ENCODE measurements around the gene RHOG.

Gene RHOG

DNA sequence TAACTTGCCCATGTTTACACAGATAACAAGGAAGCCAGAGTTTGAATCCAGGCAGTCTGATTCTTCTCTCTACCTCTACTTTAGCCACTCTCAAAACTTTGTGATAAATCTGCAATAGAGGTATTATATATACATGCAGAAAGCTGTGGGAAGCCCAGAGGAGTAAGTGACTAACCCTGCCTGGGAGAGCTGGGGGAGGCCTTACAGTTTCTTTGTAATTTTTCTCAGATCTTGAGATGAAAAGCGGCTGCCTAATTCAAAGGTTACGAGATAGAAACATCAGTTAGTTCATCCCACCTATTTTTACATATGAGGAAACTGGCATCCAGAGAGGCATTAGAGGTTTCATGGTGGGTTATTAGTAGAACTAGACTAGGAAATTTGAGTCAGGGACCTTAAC, 19.6 kb upstream of the RHOG start:
- no peak for DNase-seq (ENCODE audit: low spot score)
- TF ChIP-seq, protein P1, sequence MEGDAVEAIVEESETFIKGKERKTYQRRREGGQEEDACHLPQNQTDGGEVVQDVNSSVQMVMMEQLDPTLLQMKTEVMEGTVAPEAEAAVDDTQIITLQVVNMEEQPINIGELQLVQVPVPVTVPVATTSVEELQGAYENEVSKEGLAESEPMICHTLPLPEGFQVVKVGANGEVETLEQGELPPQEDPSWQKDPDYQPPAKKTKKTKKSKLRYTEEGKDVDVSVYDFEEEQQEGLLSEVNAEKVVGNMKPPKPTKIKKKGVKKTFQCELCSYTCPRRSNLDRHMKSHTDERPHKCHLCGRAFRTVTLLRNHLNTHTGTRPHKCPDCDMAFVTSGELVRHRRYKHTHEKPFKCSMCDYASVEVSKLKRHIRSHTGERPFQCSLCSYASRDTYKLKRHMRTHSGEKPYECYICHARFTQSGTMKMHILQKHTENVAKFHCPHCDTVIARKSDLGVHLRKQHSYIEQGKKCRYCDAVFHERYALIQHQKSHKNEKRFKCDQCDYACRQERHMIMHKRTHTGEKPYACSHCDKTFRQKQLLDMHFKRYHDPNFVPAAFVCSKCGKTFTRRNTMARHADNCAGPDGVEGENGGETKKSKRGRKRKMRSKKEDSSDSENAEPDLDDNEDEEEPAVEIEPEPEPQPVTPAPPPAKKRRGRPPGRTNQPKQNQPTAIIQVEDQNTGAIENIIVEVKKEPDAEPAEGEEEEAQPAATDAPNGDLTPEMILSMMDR (IDR thresholded peaks at IDR 0.05; ENCODE audit: borderline replicate concordance, control extremely low read depth, extremely low read depth, insufficient read depth, missing control alignments), result no peak
- in situ Hi-C loops (cut with MboI; ENCODE audit: low sequenced_read_pairs, unreplicated experiment), result no loop called here

DNA sequence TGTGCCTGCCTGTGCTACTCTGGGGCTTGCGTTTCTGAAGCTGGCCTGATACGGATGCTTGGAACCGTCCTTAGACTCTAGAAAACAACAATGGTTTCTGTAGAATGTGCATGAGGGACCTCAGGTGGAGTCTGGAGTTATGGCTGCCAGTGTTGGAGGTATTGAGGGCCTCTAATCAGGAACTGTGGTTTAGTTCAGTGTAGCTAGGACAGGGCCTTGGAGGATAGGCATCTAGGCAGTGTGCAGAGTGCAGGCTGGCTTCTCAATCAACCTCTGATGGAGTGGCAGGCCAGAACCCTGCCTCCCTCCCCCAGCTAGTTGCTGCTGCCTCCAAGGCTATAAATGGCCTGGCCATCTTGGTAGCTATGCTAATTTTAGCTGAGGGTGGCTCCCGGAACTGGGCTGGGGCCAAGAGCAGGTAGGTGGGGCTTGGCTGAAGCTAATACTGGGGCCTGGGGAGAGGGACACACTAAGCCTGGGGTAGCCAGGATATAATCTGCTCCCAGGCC, 18.7 kb upstream of the RHOG start:
- in situ Hi-C loops (cut with MboI; ENCODE audit: low sequenced_read_pairs, unreplicated experiment), result loop anchor here (10.0 kb wide), 1 partner anchor 105 kb away; no protein-coding TSS in a partner anchor
- TF ChIP-seq, protein P1 (IDR thresholded peaks at IDR 0.05; ENCODE audit: borderline replicate concordance, control extremely low read depth, extremely low read depth, insufficient read depth, missing control alignments), result no peak
- peak; percentile 62 for DNase-seq (ENCODE audit: low spot score)

DNA sequence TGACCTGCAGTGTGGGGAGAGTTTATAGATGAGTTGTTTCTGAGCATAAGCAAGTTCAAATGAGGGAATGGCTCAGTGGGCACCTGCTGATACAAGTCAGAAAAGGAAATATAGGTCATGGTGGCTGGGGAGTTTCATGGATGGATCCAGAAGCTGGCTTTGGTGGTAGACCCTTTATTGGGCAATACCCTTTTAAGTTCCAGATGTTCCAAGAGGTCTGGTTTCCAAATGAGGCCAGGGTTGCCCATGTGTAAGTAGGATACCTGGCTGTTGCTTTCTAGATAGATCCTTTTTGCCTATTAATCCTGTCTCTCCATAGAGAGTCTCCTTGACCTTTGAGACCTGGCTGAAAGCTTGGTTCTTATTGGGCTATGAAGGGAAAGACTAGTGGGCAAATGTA, 16.9 kb upstream of the RHOG start:
- DNase-seq (ENCODE audit: low spot score), result no peak
- TF ChIP-seq, protein P1 (IDR thresholded peaks at IDR 0.05; ENCODE audit: borderline replicate concordance, control extremely low read depth, extremely low read depth, insufficient read depth, missing control alignments), result no peak
- in situ Hi-C loops (cut with MboI; ENCODE audit: low sequenced_read_pairs, unreplicated experiment), result loop anchor here (10.0 kb wide), 1 partner anchor 107 kb away; no protein-coding TSS in a partner anchor

DNA sequence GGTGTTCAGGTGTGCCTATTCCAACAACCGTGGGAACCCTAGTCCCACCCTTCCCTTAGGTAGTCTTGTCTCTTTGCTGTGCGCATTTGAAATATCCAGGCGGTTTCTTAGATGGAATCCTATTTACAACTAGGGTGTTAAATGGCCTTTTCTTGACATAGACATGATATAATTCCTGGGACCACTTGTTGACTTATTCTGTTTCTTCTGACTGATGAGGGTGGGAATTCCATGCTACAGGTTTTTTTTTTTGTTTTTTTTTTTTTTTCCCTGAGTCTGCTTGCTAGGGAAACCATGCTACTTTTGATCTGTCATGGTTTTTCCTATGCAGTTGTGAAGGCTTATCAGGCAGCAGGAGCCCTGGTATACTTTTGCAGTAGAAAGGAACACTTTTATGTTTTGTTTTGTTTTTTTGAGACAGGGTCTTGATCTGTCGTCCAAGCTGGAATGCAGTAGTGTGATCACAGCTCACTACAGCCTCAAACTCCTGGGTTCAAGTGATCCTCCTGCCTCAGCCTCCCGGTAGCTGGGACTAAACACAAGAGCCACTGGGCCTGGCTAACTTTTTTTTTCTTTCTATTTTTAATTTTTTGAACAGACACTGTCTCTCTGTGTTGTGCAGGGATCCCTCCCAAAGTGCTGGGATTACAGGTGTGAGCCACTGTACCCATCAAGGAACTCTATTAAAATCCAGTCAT, 16.2 kb upstream of the RHOG start:
- DNase-seq (ENCODE audit: low spot score), result no peak
- in situ Hi-C loops (cut with MboI; ENCODE audit: low sequenced_read_pairs, unreplicated experiment), result loop anchor here (10.0 kb wide), 1 partner anchor 108 kb away; no protein-coding TSS in a partner anchor
- TF ChIP-seq, protein P1 (IDR thresholded peaks at IDR 0.05; ENCODE audit: borderline replicate concordance, control extremely low read depth, extremely low read depth, insufficient read depth, missing control alignments), result no peak

DNA sequence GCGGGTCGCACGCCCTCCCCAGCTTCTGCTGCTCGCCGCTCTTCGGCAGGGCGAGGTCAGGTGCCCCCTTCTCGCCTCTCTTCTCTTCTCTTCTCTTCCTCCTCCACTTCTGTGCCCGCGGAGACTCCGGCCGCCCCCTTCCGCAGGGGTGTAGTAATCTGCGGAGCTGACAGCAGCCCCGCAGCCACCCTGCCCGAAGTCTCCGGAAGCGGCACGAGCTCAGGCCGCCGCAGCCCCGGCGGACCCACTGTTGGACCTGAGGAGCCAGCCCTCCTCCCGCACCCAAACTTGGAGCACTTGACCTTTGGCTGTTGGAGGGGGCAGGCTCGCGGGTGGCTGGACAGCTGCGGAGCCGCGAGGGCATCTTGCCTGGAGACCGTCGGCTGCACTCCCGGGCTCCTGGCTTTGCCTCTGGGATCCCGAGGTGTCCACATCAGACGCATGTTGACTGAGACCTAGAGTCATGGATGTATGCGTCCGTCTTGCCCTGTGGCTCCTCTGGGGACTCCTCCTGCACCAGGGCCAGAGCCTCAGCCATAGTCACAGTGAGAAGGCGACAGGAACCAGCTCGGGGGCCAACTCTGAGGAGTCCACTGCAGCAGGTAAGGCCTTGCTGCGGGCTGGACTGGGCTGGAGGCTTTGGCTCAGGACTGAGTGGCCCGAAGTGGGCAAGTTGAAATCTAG, 15.2 kb upstream of the RHOG start:
- TF ChIP-seq, protein P1 (IDR thresholded peaks at IDR 0.05; ENCODE audit: borderline replicate concordance, control extremely low read depth, extremely low read depth, insufficient read depth, missing control alignments), result no peak
- DNase-seq (ENCODE audit: low spot score), result peak; percentile 40
- in situ Hi-C loops (cut with MboI; ENCODE audit: low sequenced_read_pairs, unreplicated experiment), result loop anchor here (10.0 kb wide), 1 partner anchor 109 kb away; no protein-coding TSS in a partner anchor

DNA sequence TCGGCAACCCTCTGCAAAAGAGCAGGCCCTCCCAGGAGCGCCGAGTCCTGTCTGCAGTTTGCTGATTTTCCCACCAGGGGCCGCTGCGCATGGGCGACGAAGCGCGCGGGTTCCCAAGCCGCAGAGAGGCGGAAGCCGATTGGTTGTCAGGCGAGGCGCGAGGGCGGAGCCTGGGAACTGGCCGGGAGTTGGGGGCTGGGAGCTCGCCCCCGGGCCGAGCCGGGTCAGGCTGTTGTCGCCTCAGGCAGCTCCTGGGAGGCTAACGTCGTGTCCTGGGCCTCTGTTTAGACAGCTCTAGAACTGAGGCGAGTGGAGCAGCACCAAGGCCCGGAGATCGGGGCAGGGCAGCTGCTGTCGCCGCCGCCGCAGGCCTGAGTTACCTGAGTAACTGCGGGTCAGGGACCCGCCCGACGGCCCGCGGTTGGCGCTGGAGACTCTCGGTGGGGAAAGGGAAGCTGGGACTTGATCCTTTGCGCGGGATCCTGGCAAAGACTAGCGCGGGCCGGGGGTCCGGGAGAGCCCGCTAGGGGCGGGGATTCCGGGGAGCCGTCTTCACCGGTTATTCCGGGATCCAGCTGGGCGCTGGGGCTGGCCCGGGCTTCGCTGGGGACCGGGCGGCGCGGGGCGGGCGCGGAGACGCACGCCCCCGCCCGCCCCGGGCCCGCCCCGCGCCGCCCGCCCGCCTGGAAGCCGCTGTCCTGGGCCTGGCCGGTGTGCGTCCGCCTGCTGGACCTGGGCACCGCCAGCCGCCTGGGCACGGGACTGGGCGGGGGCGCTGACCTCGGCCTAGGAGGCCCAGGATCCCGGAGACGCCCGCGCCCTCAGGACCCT, 14.4 kb upstream of the RHOG start, which contains the start of gene STIM1:
STIM1 (plus strand) TSS at position 688 of the 831 bp plus-strand sequence. CDS start 607 bp downstream, outside the sequence.
- TF ChIP-seq, protein P1 (IDR thresholded peaks at IDR 0.05; ENCODE audit: borderline replicate concordance, control extremely low read depth, extremely low read depth, insufficient read depth, missing control alignments), result peak; percentile 95
- in situ Hi-C loops (cut with MboI; ENCODE audit: low sequenced_read_pairs, unreplicated experiment), result loop anchor here (10.0 kb wide), 1 partner anchor 110 kb away; no protein-coding TSS in a partner anchor

More for the DNA sequence above, 14.4 kb upstream of the RHOG start, which contains the start of gene STIM1:
- DNase-seq (ENCODE audit: low spot score), result peak; percentile 93
